ENCODE results near the gene C11orf71.

C11orf71 gene

GRCh38 chr11:114399490-114400215 lies 658 bp downstream of the C11orf71 start:
- DNase-seq (ENCODE audit: low read depth in 2 of 2), result no peak

GRCh38 chr11:114398303-114398920 lies 1.9 kb downstream of the C11orf71 start:
- no peak for DNase-seq (ENCODE audit: low read depth in 2 of 2)

- DNase-seq (ENCODE audit: low read depth in 2 of 2), result no peak
Observed at GRCh38 chr11:114397349-114397982, 2.8 kb downstream of the C11orf71 start.

- no peak for DNase-seq (ENCODE audit: low read depth in 2 of 2)
Observed at GRCh38 chr11:114396916-114397315, 3.4 kb downstream of the C11orf71 start.

GRCh38 chr11:114395736-114396135 lies 4.6 kb downstream of the C11orf71 start:
- no peak for DNase-seq (ENCODE audit: low read depth in 2 of 2)

GRCh38 chr11:114392735-114393667 lies 7.3 kb downstream of the C11orf71 start:
- DNase-seq (ENCODE audit: low read depth in 2 of 2), result no peak

- DNase-seq (ENCODE audit: low read depth in 2 of 2), result no peak
Observed at GRCh38 chr11:114386545-114386944, 13.8 kb downstream of the C11orf71 start.

GRCh38 chr11:114386131-114386530 lies 14.2 kb downstream of the C11orf71 start:
- no peak for DNase-seq (ENCODE audit: low read depth in 2 of 2)

GRCh38 chr11:114384487-114384886 lies 15.8 kb downstream of the C11orf71 start:
- DNase-seq (ENCODE audit: low read depth in 2 of 2), result no peak

- no peak for DNase-seq (ENCODE audit: low read depth in 2 of 2)
Observed at GRCh38 chr11:114382509-114382908, 17.8 kb downstream of the C11orf71 start.

GRCh38 chr11:114379394-114380069 lies 20.8 kb downstream of the C11orf71 start:
- no peak for DNase-seq (ENCODE audit: low read depth in 2 of 2)

- DNase-seq (ENCODE audit: low read depth in 2 of 2), result no peak
Observed at GRCh38 chr11:114377612-114378267, 22.6 kb downstream of the C11orf71 start.

- DNase-seq (ENCODE audit: low read depth in 2 of 2), result no peak
Observed at GRCh38 chr11:114375052-114375451, 25.3 kb downstream of the C11orf71 start.

- no peak for DNase-seq (ENCODE audit: low read depth in 2 of 2)
Observed at GRCh38 chr11:114368918-114369680, 31.2 kb downstream of the C11orf71 start.

- no peak for DNase-seq (ENCODE audit: low read depth in 2 of 2)
Observed at GRCh38 chr11:114367244-114367957, 32.9 kb downstream of the C11orf71 start.

- DNase-seq (ENCODE audit: low read depth in 2 of 2), result no peak
Observed at GRCh38 chr11:114366331-114367243, 33.7 kb downstream of the C11orf71 start.

GRCh38 chr11:114362958-114363357 lies 37.4 kb downstream of the C11orf71 start:
- DNase-seq (ENCODE audit: low read depth in 2 of 2), result no peak

- no peak for DNase-seq (ENCODE audit: low read depth in 2 of 2)
Observed at GRCh38 chr11:114362326-114362725, 38.0 kb downstream of the C11orf71 start.

Measured in stimulated activated CD8-positive, alpha-beta memory T cell treated with anti-CD3 and anti-CD28 coated beads, Interleukin-15, amount 100 ng/mL, for 48 hours (primary cell).